ENCODE data around the gene MYOT.
"Not testable (repeated sequence)": the region's sequence is repeated elsewhere in the genome, so short reads cannot be mapped to it uniquely, and the experiment has no call there.

MYOT gene, protein sequence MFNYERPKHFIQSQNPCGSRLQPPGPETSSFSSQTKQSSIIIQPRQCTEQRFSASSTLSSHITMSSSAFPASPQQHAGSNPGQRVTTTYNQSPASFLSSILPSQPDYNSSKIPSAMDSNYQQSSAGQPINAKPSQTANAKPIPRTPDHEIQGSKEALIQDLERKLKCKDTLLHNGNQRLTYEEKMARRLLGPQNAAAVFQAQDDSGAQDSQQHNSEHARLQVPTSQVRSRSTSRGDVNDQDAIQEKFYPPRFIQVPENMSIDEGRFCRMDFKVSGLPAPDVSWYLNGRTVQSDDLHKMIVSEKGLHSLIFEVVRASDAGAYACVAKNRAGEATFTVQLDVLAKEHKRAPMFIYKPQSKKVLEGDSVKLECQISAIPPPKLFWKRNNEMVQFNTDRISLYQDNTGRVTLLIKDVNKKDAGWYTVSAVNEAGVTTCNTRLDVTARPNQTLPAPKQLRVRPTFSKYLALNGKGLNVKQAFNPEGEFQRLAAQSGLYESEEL

DNA sequence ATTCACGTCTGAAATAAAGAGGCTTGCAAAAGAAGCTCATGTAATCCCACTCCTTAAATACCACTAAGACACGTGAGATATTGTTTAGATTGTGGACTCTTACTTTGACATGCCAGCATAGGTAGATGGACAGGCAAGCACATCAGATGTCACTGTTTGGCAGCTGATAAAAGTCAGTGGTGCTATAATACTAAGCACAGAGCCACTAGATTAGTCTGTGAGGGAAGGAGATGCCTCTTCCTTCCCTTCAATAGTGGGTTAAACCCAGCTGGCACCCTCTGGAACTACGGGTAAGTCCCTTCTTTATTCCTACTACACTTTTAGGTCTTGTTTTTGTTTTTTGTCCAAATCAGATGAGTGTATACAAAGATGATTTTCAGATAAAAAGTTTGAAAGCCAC is at the start of gene MYOT:
Gene MYOT, plus strand, starts transcription at position 197 of the 400 bp plus-strand sequence. CDS start 2,792 bp downstream, outside the sequence.
- DNase-seq, result no peak

DNA sequence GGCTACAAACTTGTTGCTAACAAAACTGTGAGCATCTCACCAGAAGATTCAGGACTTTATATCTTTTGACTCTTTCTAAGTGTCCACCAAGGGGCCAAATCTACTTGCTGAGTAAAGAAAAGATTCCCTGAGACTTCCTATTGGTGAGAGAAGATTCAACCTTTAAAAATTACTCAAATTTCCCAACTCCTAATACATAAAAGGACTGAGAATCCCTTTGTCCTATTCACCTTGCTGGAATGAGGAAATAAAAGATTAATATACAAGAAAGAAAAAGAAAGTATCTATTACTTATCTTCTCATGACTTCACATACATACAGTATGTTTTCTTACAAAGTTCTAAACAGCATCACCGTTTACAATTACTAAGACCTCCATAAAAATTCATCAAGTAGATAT is 47.9 kb upstream of the MYOT start:
- DNase-seq, result no peak

DNA sequence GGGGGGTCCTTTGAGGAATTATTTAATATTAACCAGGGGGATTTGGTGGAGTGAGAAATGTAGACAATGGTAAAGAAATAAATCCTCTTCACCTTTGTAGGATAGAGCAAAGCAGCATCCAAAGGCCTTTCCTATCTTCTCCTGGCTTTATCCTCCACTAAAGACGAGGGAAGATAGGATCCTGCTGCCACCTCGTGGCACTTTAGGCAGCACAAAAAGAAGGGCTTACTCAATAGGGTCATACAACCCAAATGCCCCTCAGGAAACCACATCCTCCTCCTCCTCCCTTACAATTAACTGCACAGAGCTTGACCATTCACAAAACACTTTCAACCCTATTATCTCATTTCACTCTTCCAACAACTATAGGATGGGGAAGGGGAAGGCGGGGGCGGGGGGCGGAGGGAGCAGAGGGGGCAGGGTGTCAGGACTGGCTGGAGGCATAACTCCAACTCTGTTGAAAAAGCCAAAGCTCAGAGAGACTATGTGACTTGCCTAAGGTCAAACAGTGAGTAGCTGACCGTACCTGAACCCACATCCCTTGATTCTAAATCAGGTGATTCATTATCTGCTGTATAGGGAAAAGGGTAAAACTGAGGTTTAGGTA is 45.4 kb upstream of the MYOT start:
- DNase-seq, result no peak

DNA sequence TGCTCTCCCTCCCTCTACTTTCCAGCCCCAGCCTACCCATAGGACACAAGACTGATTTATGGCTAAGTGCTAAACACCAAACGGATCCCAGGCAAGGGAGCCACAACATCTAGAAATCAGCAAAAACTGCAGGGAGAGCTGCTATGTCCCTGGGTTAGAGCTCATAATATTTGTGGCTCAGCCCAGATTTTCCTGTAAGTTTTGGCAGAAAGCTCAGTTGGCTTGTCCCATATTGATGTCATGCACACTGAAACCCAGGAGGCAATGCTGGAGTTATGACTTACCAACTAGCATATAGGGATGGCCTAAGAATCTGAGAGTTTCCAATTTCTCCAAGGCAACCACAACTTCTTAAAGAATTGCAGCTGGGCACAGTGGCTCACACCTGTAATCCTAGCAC is 44.7 kb upstream of the MYOT start:
- no peak for DNase-seq

DNA sequence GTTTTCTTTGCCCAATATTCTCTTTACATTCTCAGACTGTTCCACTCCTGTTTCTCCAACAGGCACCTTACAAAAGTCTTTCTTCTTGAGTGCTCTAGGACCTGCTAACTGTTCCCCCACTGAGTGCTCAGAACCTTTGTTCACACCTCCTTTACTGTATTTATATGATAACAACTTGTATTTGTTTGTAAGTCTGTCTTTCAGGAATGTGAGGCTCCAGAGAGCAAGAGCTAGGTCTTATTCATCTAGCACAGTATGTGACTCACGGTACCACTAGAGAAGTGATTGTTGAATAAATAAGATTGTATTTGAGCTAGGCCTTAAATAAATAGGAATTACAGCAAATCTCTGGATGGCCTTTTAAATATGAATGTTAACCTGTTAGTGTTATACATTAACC is 42.5 kb upstream of the MYOT start:
- DNase-seq, result no peak

DNA sequence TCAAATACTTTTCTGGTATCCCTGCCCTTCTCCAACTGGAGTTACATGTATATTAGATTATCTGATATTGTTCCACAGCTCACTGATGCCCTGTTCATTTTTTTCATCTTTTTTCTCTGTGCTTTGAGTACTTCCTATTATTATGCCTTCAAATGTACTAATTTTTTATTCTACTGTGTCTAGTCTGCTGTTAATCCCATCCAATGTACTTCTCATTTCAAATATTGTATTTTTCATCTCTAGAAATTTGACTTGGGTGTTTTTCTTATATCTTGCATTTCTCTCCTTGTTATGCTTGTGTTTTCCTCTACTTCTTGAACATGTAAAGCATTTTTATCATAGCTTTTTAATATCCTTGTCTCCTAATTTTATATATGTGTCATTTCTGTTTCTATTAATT is 41.6 kb upstream of the MYOT start:
- no peak for DNase-seq

DNA sequence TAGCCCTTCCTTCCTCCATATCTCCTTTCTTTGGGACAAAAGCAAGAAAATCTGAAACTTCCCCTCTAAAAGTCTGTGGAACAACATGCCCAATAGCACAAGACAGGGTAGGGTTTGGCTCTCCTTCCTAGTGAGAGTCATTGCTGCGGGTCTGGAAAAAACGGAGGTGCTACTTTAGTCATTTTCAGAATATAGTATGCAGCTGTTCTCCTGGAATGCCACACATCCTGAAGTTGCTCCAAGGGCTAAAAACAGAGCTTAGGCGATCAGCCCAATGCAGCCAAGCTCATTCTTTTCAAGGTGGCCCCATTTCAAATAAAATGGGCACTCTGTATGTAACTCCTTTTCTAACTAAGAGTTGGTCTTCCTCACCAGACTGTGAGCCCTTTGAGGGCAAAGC is 39.5 kb upstream of the MYOT start:
- DNase-seq, result no peak

DNA sequence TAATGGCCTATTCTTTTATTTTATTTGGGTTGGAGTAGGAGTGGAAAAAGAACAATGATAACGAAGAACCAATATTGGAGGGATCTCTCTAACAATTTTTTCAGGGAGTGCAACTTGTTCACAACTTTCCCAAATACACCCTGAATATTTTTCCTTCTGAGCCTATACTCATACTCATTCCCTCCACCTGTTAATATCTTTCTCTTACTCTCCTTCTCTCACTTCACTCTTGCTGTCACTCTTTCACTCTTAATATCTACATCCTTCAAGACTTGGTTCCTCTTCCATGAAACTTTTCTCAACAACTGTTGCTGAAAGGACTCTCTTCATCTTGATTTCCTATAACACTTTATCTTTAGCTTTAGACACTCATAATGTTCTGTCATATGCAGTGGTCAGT is 39.0 kb upstream of the MYOT start:
- DNase-seq, result no peak

DNA sequence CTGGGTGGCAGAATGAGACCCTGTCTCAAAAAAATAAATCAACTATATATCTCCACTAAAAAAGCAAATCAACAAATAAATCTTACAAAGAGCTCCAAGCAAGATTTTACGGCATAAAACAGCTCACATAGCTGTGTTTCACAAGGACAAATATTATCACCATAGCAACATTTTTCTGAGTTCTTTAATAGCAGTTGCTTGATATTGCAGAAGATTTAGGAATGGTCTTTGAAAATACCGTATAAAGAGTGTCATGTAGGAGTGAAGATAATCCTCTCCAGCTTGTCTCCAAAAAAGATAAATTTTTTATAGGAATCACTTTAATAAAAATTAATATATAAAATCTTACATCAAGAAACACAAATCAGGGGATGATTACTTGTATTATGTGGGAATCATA is 36.6 kb upstream of the MYOT start:
- DNase-seq, result no peak

DNA sequence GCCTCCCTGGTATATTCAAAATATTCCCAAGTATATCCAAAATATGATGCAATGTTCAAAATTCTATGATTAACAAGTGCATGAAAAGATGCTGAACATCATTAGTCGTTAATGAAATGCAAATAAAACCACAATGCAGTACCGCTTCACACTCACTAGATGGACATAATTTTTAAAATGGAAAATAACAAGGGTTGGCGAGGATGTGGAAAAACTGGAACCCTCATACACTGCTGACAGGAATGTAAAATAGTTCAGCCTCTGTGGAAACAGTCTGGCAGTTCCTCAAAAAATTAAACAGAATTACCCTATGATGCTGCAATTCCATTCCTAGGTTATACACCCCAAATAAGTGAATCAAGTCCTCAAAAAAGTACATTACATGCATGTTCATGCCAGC is 36.1 kb upstream of the MYOT start:
- no peak for DNase-seq

DNA sequence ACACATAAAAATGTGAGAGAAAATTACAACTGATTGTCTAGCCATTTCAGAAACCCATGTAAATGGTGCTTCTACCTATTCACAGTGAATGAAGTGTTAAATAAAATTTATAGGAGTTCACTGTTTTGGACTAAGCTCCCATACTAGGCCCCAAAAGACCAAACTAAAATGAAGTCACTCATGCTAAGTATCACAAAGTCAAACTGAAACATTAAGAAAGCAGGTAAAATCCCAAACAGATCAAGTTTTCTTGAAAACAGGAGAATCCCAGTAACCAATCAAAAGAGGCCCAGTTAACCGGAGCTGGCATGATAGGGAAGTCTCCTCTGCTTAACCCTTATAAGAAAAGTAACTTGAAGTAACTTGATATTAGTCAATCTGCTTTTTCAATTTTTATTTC is 35.2 kb upstream of the MYOT start:
- DNase-seq, result no peak

DNA sequence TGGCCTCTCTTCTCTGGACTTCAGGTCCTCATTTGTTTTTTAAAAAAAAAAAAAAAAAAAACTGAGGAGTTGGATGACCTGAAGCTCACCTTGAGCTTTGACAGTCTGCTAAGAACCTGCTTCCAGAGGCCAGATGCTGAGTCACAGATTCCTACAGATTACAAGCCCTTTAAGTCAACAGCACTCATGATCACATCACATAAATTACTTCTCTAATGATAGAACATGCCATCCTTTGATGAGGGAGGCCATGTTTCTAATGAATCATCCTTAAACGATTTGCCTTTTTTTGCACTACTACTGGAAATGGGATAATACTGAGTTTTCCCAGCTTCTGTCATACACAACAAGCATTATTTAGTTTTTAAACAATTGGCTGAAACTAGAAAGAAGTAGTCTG is 34.2 kb upstream of the MYOT start:
- DNase-seq, result no peak

DNA sequence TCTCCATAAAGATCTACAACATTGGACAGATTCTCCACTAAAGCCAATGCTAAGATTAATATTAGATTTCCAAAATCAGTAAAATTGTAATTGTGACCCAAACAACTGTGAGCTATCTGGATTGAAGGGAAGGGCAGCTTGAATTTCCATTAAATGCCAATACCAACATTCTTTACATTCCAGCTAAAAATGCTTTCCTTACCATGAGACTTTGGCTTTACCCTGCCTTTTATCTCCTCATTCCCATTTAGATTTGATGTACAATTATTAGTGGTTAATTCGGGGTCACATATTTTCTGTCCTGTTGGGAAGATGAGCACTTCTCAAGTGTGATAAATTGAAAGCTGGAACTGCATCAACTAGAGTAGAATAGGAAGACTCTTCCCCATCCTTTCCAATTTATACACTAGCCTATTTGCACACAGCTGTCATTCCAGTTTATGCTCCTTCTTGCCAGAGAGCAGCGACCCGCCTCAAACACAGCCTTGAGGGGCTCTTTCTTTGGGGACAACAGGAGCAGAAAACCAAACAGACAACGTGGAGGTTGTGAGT is 33.1 kb upstream of the MYOT start:
- DNase-seq, result no peak

DNA sequence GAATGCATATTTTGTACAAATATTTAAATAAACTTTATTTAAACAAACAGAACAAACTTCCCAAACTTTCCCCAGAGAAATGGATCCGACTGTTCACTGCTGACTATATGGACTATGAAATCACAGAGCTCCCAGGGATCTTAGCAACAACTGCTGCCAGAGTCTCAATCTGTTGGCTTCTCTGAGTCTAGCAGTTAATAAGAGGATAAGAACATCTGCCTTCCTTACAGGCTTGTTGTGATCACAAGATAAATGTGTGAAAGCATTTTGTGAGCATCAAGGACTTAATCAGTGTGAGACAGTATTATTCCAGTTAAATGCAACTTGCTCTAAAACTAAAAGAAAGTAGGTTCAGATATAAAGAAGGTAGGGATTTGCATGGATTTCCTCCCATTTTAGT is 31.4 kb upstream of the MYOT start:
- DNase-seq, result no peak

DNA sequence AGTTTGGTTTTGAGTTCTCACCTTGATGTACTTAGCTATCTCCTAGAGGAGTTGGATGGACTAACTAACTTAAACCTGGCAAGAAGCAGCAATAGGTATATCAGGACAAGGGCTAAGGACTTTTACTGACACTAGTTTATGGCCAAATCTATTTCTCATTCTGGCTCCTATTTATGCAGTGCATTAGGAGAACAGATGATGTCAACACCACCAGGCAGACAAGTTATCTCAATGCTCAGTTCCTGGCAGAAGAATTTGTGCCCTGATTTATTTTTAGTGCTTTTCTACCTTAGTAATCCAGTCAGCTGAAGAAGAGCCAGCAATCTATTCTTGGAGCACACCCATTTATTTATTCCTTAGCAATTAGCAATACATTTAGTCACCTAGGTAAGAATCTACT is 30.7 kb upstream of the MYOT start:
- no peak for DNase-seq

DNA sequence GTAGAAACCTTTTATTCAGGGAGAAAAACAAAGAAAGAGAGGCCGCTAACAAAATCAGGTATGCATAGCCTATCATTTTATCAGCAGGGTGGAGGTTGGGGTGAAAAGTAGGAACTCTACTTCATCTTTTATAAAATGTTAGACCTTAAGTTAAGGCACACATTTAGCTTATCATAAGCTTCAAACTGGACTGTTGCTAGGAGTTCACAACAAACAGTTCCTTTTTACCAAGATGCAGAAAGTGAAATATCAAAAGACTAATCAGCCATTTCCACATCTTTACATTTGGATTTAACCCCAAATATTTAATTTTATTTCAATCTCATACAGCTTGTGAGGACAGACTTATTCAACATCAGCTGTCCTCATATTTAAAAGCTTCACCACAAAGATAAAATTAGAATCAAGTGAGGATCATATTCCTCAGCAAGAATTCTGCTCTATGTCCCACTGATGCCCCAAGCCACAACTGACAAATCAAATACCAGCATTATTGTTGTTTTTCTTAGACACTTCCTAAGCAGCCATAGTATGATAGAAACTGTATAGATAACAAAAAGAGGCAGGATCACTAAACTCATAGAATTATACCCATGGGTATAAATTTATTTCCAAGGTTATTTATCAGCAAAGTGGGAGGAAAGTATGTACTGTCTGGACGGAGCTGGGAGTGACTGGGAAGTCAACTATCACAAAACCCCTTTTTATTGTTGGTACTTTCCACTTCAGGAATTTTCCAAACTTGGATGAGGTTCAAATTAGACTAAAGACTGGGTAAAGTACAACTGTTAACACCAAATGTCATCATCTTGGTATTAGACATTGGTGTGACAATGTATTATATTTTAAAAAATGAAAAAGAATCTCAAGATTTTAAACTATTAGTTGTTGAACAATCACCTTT is 29.9 kb upstream of the MYOT start:
- DNase-seq, result no peak

DNA sequence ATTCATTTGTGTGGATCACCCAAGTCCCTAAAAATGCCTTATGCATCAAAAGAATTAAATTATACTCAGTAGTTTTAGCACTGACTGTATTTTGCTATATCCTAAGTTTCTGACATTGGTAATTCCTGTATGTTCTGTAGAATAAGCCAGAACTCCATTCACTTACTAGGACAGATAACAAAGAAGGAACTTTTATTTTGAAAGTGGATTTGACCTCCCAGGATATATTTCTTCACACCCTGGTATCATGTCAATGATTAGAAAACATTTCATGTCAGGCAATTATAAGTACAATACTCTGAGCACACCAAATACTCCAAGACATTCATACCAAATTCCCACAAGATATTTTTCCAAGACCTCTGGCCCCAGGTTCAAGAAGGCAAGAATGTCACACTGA is 28.7 kb upstream of the MYOT start:
- DNase-seq, result no peak

DNA sequence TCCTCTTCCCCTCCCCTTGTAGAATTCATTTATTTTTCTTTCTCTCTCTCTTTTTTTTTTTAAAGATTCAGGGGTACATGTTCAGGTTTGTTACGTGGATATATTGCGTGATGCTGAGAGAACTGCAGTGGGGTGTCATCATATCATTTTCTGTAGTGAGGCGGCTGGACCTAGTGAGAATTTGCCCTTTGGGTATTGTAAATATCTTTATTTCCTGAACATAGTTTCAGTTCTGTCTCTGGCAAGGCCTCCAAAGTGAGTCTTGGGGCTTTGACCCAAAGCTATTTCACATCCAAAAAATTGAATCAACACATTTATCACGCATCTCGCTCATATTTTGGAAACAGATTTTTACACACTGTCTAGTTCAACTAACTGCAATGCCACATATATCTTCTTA is 25.4 kb upstream of the MYOT start:
- DNase-seq, result no peak

DNA sequence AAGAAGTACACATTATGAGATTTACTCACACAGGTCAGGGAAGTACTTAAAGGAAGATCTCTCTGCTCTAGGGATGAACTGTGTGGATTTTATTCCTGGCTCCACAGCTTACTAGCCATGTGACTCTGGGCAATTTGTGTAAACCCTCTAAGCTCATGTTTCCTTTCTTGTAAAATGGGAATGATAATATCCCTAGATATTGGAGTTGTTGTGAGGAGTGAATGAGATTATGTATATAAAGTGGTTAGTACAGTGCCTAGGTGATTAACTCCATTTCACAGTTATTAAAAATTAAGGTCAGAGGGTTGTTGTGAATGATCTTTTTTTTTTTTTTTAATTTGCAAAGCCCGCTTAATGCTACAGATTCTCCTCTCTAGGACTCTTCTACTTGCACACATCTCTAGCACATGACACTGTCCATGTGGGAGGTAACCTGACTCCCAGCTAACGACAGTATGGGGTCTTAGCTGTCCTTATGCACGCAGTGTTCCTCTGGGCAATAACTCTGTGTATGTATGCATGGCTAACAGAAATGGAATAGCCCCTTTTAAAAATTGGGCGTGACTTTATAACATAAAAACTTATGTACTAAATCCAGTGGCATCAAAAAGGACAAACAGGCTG is 23.9 kb upstream of the MYOT start:
- no peak for DNase-seq

DNA sequence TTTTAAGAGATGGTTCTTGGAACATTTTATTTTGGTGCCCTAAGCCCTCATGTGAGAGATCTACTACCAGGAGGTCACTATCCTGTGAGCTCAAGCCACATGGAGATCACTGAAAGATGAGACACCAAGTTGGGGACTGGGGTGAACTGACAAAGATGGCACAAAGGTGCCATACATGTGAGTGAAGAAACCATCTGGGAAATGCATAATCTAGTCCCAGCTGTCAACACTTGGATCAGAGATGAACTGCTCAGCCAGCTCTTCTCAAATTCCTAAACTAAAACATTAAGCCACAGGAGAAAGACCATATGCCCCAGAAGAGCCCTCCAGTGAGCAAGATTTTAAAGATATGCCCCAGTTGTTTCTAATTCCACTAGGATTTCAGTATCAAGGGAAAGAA is 22.2 kb upstream of the MYOT start:
- DNase-seq, result no peak

DNA sequence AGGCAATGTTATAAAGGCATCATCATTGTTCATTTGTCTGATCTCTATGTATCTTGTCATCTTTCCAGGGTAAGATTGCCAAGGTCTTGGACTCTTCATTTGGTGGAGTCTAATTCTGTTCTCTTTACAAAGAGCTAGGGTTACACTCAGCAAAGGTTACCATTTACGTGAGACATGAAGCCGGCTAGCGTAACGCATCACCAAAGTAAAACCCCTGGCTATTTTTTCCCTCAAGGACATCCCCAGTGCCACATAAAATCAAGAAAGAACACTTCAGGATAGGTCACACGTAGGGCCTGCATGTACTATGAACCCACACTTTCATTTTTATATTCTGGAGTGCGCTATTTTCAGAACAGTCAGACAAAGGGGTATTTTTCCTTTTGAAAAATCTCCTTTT is 20.0 kb upstream of the MYOT start:
- no peak for DNase-seq

DNA sequence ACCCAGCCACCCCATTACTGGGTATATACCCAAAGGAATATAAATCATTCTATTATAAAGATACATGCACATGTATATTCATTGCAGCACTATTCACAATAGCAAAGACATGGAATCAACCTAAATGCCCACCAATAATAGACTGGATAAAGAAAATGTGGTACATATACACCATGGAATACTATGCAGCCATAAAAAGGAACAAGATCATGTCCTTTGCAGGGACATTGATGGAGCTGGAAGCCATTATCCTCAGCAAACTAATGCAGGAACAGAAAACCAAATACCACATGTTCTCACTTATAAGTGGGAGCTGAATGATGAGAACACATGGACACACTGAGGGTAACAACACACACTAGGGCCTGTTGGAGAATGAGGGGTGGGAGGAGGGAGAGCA is 14.5 kb upstream of the MYOT start:
- not testable (repeated sequence) for DNase-seq

DNA sequence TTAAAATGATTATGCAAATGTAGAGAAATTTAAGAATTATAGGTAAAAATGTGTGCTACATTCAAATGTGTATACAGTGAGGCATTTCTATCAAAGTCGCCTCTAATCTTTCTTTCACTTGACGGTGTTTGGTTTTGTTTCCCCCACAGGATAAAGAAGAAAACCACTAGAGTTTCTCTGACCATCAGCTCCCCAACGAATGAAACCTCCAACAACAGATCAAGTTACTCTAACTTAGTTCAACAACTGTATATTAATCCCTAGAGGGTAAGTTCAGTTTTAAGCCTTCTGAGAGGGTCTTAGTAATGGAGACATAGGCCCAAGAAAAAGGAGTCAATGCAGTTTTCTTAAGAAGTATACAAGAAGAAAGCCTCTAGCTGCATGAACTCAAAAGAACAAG is 11.5 kb upstream of the MYOT start:
- DNase-seq, result no peak
